HG02840 (cell line): Measurements from ENCODE around the gene ZPR1.

Experiments
- ATAC-seq: cut with Tn5 transposase; IDR thresholded peaks from one replicate; pipeline ENCODE4 v1.9.1; 2021; ENCODE audit warnings: mild to moderate bottlenecking, moderate library complexity, moderate number of reproducible peaks; ENCODE audit not compliant: unreplicated experiment, low FRiP score

The ZPR1 gene

DNA sequence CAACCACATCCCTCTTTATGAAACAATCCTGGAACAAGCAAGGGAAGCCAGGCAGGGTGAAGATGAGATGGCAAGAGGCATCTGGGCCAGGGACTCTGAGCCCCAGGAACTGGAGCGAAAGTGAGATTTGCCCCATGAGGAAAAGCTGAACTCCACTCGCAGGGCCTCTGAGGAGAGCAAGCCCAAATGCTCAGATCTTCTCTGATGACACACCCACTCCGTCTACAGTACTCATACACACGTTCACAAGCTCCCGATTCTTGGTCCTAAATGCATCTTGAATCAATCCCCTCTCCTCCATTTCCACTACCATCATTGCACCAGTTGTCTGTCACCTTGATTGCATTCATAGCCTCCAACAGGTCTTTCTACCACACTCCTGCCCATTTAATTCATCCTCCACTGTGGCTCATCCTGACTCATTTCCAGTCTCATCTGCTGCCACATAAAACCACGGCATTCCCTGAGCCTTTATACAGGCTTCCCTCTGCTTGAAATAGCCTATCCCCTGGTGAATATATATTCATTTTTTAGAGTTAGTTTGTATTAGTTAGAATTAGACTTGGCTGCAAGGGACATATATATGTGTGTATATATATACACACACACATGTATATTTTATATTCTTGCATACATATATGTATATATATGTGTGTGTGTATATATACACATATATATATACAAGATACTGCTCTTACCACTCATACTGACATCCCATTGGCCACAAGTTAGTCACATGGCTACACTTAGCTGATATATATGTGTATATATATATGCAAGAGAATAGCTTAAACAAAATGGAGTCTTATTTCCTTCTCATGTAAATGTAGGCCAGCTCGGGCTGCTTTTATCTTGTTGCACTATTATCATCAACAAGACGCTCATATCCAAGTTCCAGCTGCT is 5.3 kb upstream of the ZPR1 start:
- no peak for ATAC-seq

DNA sequence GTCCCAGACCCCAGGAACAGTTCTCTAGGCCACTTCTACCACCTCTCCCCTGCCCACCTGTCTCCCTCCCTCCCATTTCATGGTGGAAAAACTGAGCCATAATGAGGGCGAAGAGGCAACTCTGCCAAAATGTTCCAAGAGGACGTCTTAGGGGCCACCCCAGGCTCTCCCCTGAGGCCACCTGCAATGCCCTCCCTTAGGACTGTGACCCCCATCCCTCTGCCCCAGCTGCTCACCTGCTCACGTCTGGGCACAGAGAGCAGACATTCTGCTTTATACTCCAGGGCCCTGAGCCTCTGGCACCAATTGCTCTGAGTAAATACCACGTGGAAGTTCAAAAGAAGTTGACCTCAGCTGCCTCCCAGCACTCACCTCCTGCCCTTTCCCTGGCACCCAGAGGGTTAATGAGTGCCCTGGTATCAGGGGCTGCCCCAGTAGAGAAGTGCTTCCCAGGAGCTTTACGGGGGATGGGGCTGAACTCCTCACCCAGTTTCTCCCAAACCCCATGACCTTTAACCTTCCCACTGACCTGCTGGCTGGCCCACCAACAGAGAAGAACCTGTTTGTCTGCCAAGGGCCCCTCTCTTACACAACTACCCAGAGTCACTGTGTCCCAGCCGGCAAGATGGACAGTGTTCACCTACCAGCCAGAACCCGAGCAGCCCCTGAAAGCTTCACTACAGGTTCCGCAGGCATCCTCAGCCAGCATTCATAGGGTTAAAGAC is 4.5 kb upstream of the ZPR1 start:
- ATAC-seq = no peak

DNA sequence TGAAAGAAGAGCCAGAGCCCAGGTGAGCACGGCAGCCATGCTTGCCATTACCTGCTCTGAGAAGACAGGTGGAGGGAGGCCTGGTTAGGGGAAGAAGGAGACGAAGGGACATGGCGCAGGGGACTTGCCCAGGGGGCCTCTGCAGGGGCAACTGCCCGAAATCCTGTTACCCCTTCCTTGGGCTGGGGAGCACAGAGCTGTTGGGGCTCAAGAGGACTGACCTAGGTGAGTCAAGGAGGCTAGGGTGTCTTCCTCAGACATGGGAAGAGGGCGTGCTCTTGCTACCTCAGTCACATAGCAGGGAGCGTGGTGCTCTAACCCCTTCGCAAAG is 4.0 kb upstream of the ZPR1 start, which contains the start of gene APOA5:
Gene APOA5 (minus strand): TSS at position 67 of the 331 bp plus-strand sequence. CDS start 19 bp downstream, at position 48.
- no peak for ATAC-seq

DNA sequence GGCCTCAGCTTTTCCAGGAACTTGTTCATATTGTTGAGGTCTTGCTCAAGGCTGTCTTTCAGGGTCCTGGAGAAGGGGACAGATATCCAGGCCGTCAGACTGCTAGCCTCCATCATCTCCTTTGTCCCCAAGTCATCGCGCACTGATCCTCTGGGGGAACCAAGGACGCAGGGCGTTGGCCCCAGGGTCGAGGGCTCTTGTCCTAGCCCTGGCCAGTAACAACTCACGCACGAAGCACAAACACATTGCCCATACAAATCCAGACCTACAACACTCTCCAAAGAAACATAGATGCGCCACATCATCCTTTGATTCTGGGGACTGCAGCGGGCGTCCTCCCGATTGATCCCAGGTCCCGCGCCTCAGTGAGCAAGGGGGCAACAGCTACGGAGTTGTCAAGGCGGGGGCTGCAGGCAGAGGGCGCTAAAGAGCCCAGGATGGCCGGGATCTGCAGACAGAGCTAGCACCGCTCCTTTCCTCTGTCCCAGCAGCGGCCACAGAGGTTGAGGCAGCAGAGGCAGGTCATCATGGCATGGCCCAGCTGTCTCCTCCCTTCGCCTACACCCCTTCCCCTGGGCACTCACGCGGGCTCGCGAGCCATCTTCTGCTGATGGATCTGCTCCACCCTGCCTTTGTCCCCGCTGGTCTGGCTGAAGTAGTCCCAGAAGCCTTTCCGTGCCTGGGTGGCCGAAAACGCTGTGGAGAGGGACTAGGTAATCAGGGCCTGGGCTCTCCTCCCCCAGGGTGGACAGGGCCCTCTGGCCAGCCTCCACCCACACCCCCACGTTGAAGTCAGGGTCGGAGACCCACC is 3.4 kb upstream of the ZPR1 start:
- ATAC-seq = no peak

- ATAC-seq = no peak
These were observed 2.6 kb upstream of the ZPR1 start for GRCh38 chr11:116790167-116791001.

DNA sequence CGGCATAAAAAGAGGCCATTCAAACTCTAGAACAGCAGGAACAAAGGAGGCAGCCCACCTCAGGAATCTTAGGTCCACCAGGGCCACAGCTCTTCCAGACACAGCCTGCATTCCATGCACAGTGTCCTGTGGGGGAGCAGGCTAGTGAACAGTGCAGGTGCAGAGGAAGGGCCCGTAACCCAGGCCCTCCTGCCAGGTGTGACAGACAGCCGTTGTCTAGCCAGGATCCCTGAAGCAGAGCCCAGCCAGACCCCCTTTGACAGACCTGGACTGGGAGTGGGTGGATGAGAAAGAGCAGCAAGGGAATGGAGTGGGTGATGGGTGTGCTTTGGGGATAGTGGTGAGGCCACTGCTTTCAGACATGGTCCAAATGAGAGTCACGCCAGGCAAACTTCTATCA is 1.2 kb upstream of the ZPR1 start:
- ATAC-seq = no peak

GRCh38 chr11:116788534-116788933 is 711 bp upstream of the ZPR1 start:
- no peak for ATAC-seq

DNA sequence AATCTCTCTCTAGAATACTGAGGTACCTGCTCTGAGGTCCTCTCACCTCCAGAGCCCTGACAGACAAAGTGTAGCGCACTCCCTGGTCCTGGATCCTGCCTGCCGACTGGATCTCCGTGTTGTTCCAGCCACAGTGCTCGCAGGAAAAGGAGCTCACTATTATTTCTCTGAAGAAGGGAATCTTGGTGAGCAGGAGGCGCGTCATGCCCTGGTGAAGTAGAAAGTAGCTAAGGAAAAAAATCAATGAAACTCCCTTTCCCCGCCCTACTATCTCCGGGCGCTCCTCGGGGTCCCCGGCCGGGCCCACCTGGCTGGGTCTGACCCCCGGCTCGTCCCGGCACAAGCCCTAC is 412 bp downstream of the ZPR1 start:
- ATAC-seq = no peak

DNA sequence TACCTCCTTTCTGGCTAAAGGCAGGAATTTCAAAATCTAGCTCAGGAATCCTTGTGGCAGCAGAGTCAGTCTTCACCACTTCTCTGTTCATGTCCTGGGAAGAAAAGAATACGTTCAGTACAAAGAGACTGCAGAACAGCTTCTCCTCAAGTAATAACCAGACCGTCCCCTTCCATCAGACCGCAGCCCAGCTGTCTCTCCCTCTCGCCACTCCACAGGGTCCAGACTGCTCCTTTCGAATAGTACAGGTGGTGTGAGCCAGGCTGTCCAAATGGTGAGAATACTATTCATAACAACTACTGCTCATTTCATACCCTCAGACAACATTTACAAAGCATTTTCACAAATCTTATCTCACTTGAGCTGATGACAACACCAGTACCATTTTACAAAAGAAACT is 857 bp downstream of the ZPR1 start:
- ATAC-seq = no peak

DNA sequence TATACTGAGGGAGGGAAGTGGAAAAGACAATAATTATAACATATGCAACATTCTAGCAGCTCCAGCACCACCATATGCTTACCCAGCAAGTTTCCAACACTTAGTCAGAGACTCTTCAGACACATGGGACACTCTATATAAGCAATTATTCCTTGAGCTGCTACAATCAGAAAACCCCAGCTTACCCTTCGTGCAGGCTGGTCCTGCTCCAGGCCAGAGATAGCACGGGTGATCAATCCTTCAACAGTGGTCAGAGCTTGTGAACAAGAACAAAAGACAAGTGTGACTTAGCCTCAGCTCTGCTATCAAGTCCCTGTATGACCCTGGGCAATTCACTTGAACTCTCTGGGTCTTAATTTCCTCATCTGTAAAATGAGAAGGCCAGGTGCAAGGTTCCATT is 1.5 kb downstream of the ZPR1 start:
- ATAC-seq = no peak

DNA sequence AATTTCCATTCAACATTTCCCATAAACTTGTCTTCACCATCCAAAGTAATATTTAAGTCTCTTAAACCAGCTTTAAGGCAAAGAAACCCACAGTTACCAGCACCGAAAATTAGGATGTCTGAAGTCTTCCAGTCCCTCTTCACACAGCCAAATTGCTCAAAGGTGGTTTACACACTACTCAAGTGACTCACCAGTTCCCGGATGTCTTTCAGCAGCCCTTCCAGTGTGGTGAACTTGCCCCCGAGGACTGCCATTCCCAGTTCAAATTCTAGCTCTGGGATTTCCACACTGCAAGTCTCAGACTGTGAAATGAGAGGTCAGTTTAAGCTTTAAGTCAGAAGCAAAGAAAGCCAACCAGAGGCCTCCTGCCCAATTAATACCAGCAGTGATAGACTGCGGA is 5.1 kb downstream of the ZPR1 start:
- no peak for ATAC-seq

DNA sequence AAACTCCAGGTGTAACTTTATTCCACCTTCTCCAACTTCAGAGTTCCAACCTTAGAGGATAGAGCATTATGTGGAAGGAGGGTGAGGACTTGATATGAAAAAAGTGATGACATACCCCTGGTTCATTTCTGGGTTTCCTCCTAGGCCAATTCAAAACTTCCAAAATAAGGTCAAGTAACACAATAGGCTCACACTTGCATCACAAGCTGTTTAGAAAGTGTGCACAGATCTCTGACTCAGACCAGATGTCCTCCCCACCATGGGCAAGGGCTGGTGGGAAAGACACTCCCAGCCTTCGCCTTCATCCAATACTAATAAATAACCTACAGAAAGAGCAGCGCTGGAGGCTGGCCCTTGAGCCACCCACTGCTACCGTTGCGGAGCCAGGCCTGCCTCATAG is 9.3 kb downstream of the ZPR1 start:
- no peak for ATAC-seq

DNA sequence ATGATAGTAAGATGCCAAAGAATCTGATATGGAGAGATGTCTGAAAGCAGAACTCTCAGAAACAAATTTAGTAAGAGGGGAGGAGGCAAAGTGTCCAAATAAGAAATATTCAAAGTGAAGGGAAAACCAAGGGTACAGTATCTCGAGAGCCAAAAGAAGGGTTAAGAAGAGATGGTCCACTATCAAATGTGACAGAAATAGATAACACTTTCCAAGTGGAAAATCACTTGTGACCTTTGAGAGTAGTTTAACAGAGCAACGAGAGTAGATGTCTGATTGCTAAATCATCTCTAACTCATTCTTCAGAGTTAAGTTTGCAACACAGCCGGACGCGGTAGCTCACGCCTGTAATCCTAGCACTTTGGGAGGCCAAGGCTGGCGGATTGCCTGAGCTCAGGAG is 10.8 kb downstream of the ZPR1 start:
- ATAC-seq = no peak

- ATAC-seq = no peak
These were observed 11.3 kb downstream of the ZPR1 start for GRCh38 chr11:116776522-116776984.

GRCh38 chr11:116775975-116776374 is 11.8 kb downstream of the ZPR1 start:
- no peak for ATAC-seq

DNA sequence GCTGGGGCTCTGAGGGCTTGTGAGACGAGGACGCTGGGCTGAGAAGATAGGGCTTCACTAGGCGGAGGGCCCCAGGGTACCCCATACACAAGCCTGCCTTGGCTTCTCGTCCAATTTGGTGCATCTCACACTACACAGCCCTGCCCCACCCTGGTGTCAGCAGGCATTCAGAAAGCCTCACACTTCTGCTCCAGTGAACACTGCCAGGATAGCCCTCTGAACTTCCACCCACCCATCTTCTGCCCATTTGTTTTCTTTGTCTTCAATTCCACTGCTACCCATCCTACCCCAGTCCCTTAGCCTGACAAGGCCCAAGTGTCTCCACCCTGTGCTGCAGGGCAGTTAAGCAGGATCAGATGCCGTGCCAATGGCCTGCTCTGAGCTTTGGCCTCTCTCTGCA is 13.2 kb downstream of the ZPR1 start:
- ATAC-seq = no peak

GRCh38 chr11:116773203-116774097 is 14.4 kb downstream of the ZPR1 start:
- ATAC-seq = peak; percentile 12

GRCh38 chr11:116772443-116773202 is 15.2 kb downstream of the ZPR1 start, which contains the start of gene BUD13:
Gene BUD13, minus strand, starts transcription at chr11:116772987. Its CDS starts 23 bp downstream, at chr11:116772964.
- ATAC-seq = peak; percentile 83
